Kidney (tissue), 14 donors: ENCODE data around the gene C10orf90. TPM values are rescaled to one million over a fixed set of nuclear protein-coding genes. Genes with fewer than 3 reads are reported as not detected.
A peak's percentile ranks its signal among the peaks of the same experiment; 100 is the strongest.

ENCODE experiments used
- DNase-seq, 5 donors: peaks; one replicate each; pipeline ENCODE4 v3.0.0-alpha.2; 2013 to 2020
- FAIRE-seq: peaks from 2 replicates; lab custom pipeline; 2012; peaks lifted over from hg19 to GRCh38; lab: Jason Lieb, UNC
- H3K27ac ChIP-seq, 2 donors: one replicate each; pipeline ENCODE4 v1.7.0; 2013; ENCODE audit warnings: low read depth in 2 of 2, low read length in 2 of 2, inconsistent platforms in 1 of 2
- H3K27me3 ChIP-seq: one replicate; pipeline ENCODE4 v1.7.1; 2013; ENCODE audit warnings: low read length, inconsistent platforms; ENCODE audit not compliant: control insufficient read depth, insufficient read depth
- H3K36me3 ChIP-seq, 3 donors: one replicate each; pipeline versions ENCODE4 v1.7.0 to v1.7.1; 2013; ENCODE audit warnings: low read length in 3 of 3, control low read depth in 1 of 3, inconsistent platforms in 1 of 3; ENCODE audit not compliant: insufficient read depth in 3 of 3, control insufficient read depth in 2 of 3
- H3K4me1 ChIP-seq, 3 donors: one replicate each; pipeline versions ENCODE4 v1.7.0 to v1.7.1; 2013; ENCODE audit warnings: low read length in 3 of 3, inconsistent platforms in 1 of 3, low read depth in 1 of 3; ENCODE audit not compliant: control insufficient read depth in 2 of 3, insufficient read depth in 2 of 3
- H3K4me3 ChIP-seq, 3 donors: one replicate each; pipeline versions ENCODE4 v1.7.0 to v1.8.1; 2013; ENCODE audit warnings: low read length in 3 of 3, control low read depth in 1 of 3, inconsistent platforms in 1 of 3
- H3K9ac ChIP-seq, 3 donors: one replicate each; pipeline versions ENCODE4 v1.7.0 to v1.7.1; 2013; ENCODE audit warnings: low read length in 3 of 3, control low read depth in 1 of 3, inconsistent platforms in 1 of 3
- H3K9me3 ChIP-seq, 3 donors: one replicate each; pipeline versions ENCODE4 v1.7.0 to v1.7.1; 2013; ENCODE audit warnings: low read length in 3 of 3, control low read depth in 1 of 3, inconsistent platforms in 1 of 3; ENCODE audit not compliant: control insufficient read depth in 2 of 3, insufficient read depth in 1 of 3
- CTCF ChIP-seq: IDR thresholded peaks from 3 replicates; pipeline ENCODE4 v1.5.1; 2012; ENCODE audit warnings: mild to moderate bottlenecking, moderate library complexity, borderline replicate concordance; ENCODE audit not compliant: insufficient read depth; ENCODE audit errors: extremely low read depth
- intact Hi-C: fragments of 100-400 bp; cut with DNase I; formaldehyde crosslinking; loops from one replicate; pipeline ENCODE4 v1.11.1; 2022
- polyA plus RNA-seq: library from polyadenylated mRNA; stranded (reverse); fragments of 350-450 nt; fragmentation: Illumina TruSeq; extraction: RNeasy Lipid Tissue Mini Kit (QIAGEN cat#74804); gene quantifications from one replicate; pipeline ENCODE4 v1.2.3, GENCODE V29; 2014; ENCODE audit warnings: low read depth, low replicate concordance; ENCODE audit not compliant: insufficient read depth
- total RNA-seq: library from RNA; stranded (reverse); fragmentation: NEBNext Ultra II Directional; extraction: Animal tissue kit (Norgen Biotek cat#: 25700); gene quantifications from one replicate; pipeline ENCODE4 v1.2.1, GENCODE V29; 2021
- donor health status: control.
- donor health status: control.
- donor health status: control.
- donor health status: control.
- donor health status: control.
- donor health status: DM: yes; HTN: yes; CAD: no.
- donor health status: Normal renal cell carcinoma (clear cell type).

C10orf90 gene
- total and polyA plus RNA-seq, 2 donors from 2014 or later = 0.30 TPM; not detected in 1

- peak in 2 of 5 donors; percentile 11 to 38 for DNase-seq
- H3K9ac ChIP-seq = no peak overlapping the region
- no peaks in the 10 kb centered on the region for H3K9me3 ChIP-seq
- H3K4me1 ChIP-seq = no peaks in the 10 kb centered on the region
- H3K27ac ChIP-seq = no peak overlapping the region
- H3K4me3 ChIP-seq = no peak overlapping the region
- no peak for TF ChIP-seq CTCF
- intact Hi-C loops = no loop called here
- no peaks in the 10 kb centered on the region for H3K27me3 ChIP-seq
- no peak for FAIRE-seq
- no peaks in the 10 kb centered on the region for H3K36me3 ChIP-seq
These were observed 218.2 kb downstream of the C10orf90 start for GRCh38 chr10:126452245-126452644.

GRCh38 chr10:126448091-126448490 is 222.4 kb downstream of the C10orf90 start:
- intact Hi-C loops = no loop called here
- no peak for DNase-seq
- no peaks in the 10 kb centered on the region for H3K36me3 ChIP-seq
- H3K27ac ChIP-seq = no peak overlapping the region
- H3K4me3 ChIP-seq = no peak overlapping the region
- FAIRE-seq = no peak
- peaks cover 0 to 6% (median 0%) of the 10 kb centered on the region in 3 donors for H3K9me3 ChIP-seq
- TF ChIP-seq CTCF = no peak
- H3K4me1 ChIP-seq = no peaks in the 10 kb centered on the region
- H3K9ac ChIP-seq = no peak overlapping the region
- no peaks in the 10 kb centered on the region for H3K27me3 ChIP-seq

GRCh38 chr10:126439942-126440341 is 230.6 kb downstream of the C10orf90 start:
- no peak for TF ChIP-seq CTCF
- intact Hi-C loops = no loop called here
- DNase-seq (no peak), FAIRE-seq (no peak)
- no peak overlapping the region for H3K27ac ChIP-seq
- H3K36me3 ChIP-seq = no peaks in the 10 kb centered on the region
- no peak overlapping the region for H3K4me3 ChIP-seq
- H3K9ac ChIP-seq = no peak overlapping the region
- H3K9me3 ChIP-seq = peaks cover 0 to 14% (median 0%) of the 10 kb centered on the region in 3 donors
- H3K4me1 ChIP-seq = no peaks in the 10 kb centered on the region
- H3K27me3 ChIP-seq = no peaks in the 10 kb centered on the region

- H3K9me3 ChIP-seq = peaks cover 0 to 8% (median 0%) of the 10 kb centered on the region in 3 donors
- no peak overlapping the region for H3K27ac ChIP-seq
- no peaks in the 10 kb centered on the region for H3K4me1 ChIP-seq
- intact Hi-C loops = no loop called here
- no peak for TF ChIP-seq CTCF
- no peaks in the 10 kb centered on the region for H3K36me3 ChIP-seq
- H3K9ac ChIP-seq = no peak overlapping the region
- H3K4me3 ChIP-seq = no peak overlapping the region
- no peaks in the 10 kb centered on the region for H3K27me3 ChIP-seq
- no peak for DNase-seq
- FAIRE-seq = no peak
These were observed 232.1 kb downstream of the C10orf90 start for GRCh38 chr10:126438407-126438783.
